Mesangial cell (primary cell): Measurements from ENCODE around the gene CAPNS2. TPM values are rescaled to one million over a fixed set of nuclear protein-coding genes. Genes with fewer than 3 reads are reported as not detected.

Source experiments
- total RNA-seq: library from RNA; depleted of rRNA; stranded (reverse); fragments of >200 nt; gene quantifications from 2 replicates; pipeline ENCODE4 v1.2.3, GENCODE V29; 2015

The CAPNS2 gene
- not detected in 2 replicates for total RNA-seq

DNA sequence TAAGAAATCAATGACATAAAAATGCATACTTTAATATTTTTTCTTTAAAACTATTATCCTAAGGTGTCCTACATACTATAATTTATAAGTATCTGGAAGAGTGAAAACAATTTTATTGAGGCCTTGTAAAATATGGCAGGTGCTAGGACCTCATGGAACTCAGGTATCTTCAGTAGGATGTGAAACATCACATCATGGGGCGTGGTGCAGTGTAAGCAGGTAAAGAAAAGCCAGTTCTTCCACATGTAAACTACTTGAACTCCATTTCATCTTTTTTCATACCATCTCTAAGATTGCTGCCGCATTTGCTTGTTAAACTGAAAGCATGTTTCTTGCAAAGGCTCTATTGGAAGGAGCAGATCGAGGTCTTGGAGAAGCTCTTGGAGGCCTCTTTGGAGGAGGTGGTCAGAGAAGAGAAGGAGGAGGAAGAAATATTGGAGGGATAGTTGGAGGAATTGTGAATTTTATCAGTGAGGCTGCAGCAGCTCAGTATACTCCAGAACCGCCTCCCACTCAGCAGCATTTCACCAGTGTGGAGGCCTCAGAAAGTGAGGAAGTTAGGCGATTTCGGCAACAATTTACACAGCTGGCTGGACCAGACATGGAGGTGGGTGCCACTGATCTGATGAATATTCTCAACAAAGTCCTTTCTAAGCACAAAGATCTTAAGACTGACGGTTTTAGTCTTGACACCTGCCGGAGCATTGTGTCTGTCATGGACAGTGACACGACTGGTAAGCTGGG, at the start of gene CAPNS2:
CAPNS2 (plus strand) TSS at position 253 of the 744 bp plus-strand sequence; CDS start at position 326, 73 bp downstream.

Other genes starting within 250 kb of the CAPNS2 start
- 1.1 TPM in 1 of 2 replicates, not detected in the other for gene IRX6, start 242.5 kb upstream of the CAPNS2 start, total RNA-seq
- gene MMP2, start 87.5 kb upstream of the CAPNS2 start, total RNA-seq = 90.1 and 350 TPM in 2 replicates
- gene LPCAT2, start 57.6 kb upstream of the CAPNS2 start, total RNA-seq = 4.2 and 7.7 TPM in 2 replicates
- not detected in 2 replicates for gene SLC6A2, start 89.3 kb downstream of the CAPNS2 start, total RNA-seq